Hepatocyte (in vitro differentiated cells): ENCODE measurements around the gene RBM38. TPM values are rescaled to one million over a fixed set of nuclear protein-coding genes. Genes with fewer than 3 reads are reported as not detected.

Source experiments
- DNase-seq: peaks from one replicate; pipeline ENCODE4 v3.0.0-alpha.2; 2016; ENCODE audit warnings: low spot score
- H2AFZ ChIP-seq: fragments of 200-600 bp; sonication (generic); 2 replicates; pipeline ENCODE4 v1.6.0; 2016; ENCODE audit warnings: antibody characterized with exemption, mild to moderate bottlenecking
- H3K27ac ChIP-seq: fragments of 200-600 bp; sonication (generic); 2 replicates; pipeline ENCODE4 v1.5.1; 2016; ENCODE audit warnings: mild to moderate bottlenecking
- H3K27me3 ChIP-seq: fragments of 200-600 bp; sonication (generic); 2 replicates; pipeline ENCODE4 v1.6.1; 2016
- H3K36me3 ChIP-seq: fragments of 200-600 bp; sonication (generic); replicated peaks from 2 replicates; pipeline ENCODE4 v1.5.1; 2016; ENCODE audit warnings: low read depth; ENCODE audit not compliant: insufficient read depth
- H3K4me1 ChIP-seq: fragments of 200-600 bp; sonication (generic); 2 replicates; pipeline ENCODE4 v1.5.1; 2016; ENCODE audit warnings: mild to moderate bottlenecking, moderate library complexity; ENCODE audit not compliant: insufficient read depth
- H3K4me2 ChIP-seq: fragments of 200-600 bp; sonication (generic); 2 replicates; pipeline ENCODE4 v1.6.0; 2016
- H3K4me3 ChIP-seq: fragments of 200-600 bp; sonication (generic); 2 replicates; pipeline ENCODE4 v1.5.1; 2016; ENCODE audit warnings: mild to moderate bottlenecking
- H3K79me2 ChIP-seq: fragments of 200-600 bp; sonication (generic); 2 replicates; pipeline ENCODE4 v1.6.0; 2017; ENCODE audit warnings: mild to moderate bottlenecking
- H3K9me2 ChIP-seq: fragments of 200-600 bp; sonication (generic); replicated peaks from 2 replicates; pipeline ENCODE4 v1.6.0; 2017; ENCODE audit warnings: mild to moderate bottlenecking; ENCODE audit not compliant: insufficient read depth
- H3K9me3 ChIP-seq: fragments of 200-600 bp; sonication (generic); 2 replicates; pipeline ENCODE4 v1.5.1; 2016; ENCODE audit warnings: low read depth, mild to moderate bottlenecking
- H4K20me1 ChIP-seq: fragments of 200-600 bp; sonication (generic); 2 replicates; pipeline ENCODE4 v1.6.0; 2016; ENCODE audit warnings: mild to moderate bottlenecking; ENCODE audit not compliant: insufficient read depth, poor library complexity, severe bottlenecking
- CTCF ChIP-seq: fragments of 200-600 bp; sonication (generic); IDR thresholded peaks from 2 replicates; pipeline ENCODE4 v1.5.1; 2016; ENCODE audit warnings: antibody characterized with exemption, mild to moderate bottlenecking; ENCODE audit not compliant: poor library complexity
- EZH2 ChIP-seq: fragments of 200-600 bp; sonication (generic); IDR thresholded peaks from 2 replicates; pipeline ENCODE4 v1.6.1; 2016; ENCODE audit warnings: antibody characterized with exemption, mild to moderate bottlenecking, borderline replicate concordance
- EZH2phosphoT487 ChIP-seq: fragments of 200-600 bp; sonication (generic); IDR thresholded peaks from one replicate; pipeline ENCODE4 v1.6.1; 2018; ENCODE audit warnings: antibody characterized with exemption, mild to moderate bottlenecking, low read depth, moderate library complexity; ENCODE audit not compliant: unreplicated experiment, severe bottlenecking
- WGBS: methylation state at CpG from one replicate; pipeline ENCODE4 v1.1.6; 2016; ENCODE audit warnings: low lambda C conversion rate; ENCODE audit errors: missing lambda C conversion rate; 5-methylcytosine and 5-hydroxymethylcytosine counted together
- polyA plus RNA-seq: library from polyadenylated mRNA; unstranded; fragments of >200 nt; fragmentation: Nextera tagmentation; extraction: Ambion mirVana; gene quantifications from 2 replicates; pipeline ENCODE4 v1.2.1, GENCODE V29; 2016
- total RNA-seq: library from RNA; depleted of rRNA; stranded (reverse); fragments of >200 nt; gene quantifications from 2 replicates; pipeline ENCODE4 v1.2.3, GENCODE V29; 2014

Gene RBM38
- total and polyA plus RNA-seq, 2 experiments from 2014 or later, result 16.1 to 19.6 TPM

- Histone ChIP-seq H3K27ac (no peak overlapping the region), H3K79me2 (no peaks in the 10 kb centered on the region), H2AFZ (no peak overlapping the region), H3K36me3 (no peaks in the 10 kb centered on the region), H3K27me3 (no peaks in the 10 kb centered on the region), H3K4me1 (peaks cover 10% of the 10 kb centered on the region), H3K4me2 (no peak overlapping the region), H3K4me3 (no peak overlapping the region), H3K9me3 (no peaks in the 10 kb centered on the region), H3K9me2 (no peaks in the 10 kb centered on the region), H4K20me1 (no peaks in the 10 kb centered on the region)
- DNase-seq, result no peak
- WGBS, result 96% methylated on average over 29 of the region's 29 CpGs
- TF ChIP-seq CTCF, result no peak
- TF ChIP-seq EZH2, result no peak
- no peak for TF ChIP-seq EZH2phosphoT487
Measured at GRCh38 chr20:57384953-57385761, 6.0 kb upstream of the RBM38 start.

GRCh38 chr20:57385940-57386339, 5.3 kb upstream of the RBM38 start:
- no peaks in the 10 kb centered on the region for H3K27me3 ChIP-seq
- H4K20me1 ChIP-seq, result no peaks in the 10 kb centered on the region
- peaks cover 10% of the 10 kb centered on the region for H3K4me1 ChIP-seq
- no peaks in the 10 kb centered on the region for H3K79me2 ChIP-seq
- H2AFZ ChIP-seq, result no peak overlapping the region
- no peak for DNase-seq
- TF ChIP-seq EZH2phosphoT487, result no peak
- TF ChIP-seq EZH2, result no peak
- TF ChIP-seq CTCF, result no peak
- no peak overlapping the region for H3K27ac ChIP-seq
- no peak overlapping the region for H3K4me3 ChIP-seq
- no peaks in the 10 kb centered on the region for H3K36me3 ChIP-seq
- no peak overlapping the region for H3K4me2 ChIP-seq
- no peaks in the 10 kb centered on the region for H3K9me2 ChIP-seq
- no peaks in the 10 kb centered on the region for H3K9me3 ChIP-seq
- 93% methylated on average over 6 of the region's 6 CpGs for WGBS

GRCh38 chr20:57386762-57387161, 4.4 kb upstream of the RBM38 start:
- no peaks in the 10 kb centered on the region for H3K36me3 ChIP-seq
- no peaks in the 10 kb centered on the region for H3K27me3 ChIP-seq
- no peaks in the 10 kb centered on the region for H3K9me2 ChIP-seq
- H3K79me2 ChIP-seq, result no peaks in the 10 kb centered on the region
- H3K9me3 ChIP-seq, result no peaks in the 10 kb centered on the region
- H4K20me1 ChIP-seq, result no peaks in the 10 kb centered on the region
- WGBS, result 96% methylated on average over 4 of the region's 4 CpGs
- H3K4me2 ChIP-seq, result no peak overlapping the region
- H3K27ac ChIP-seq, result no peak overlapping the region
- no peak for DNase-seq
- TF ChIP-seq EZH2 (no peak), EZH2phosphoT487 (no peak), CTCF (no peak)
- H3K4me1 ChIP-seq, result peaks cover 10% of the 10 kb centered on the region
- no peak overlapping the region for H2AFZ ChIP-seq
- no peak overlapping the region for H3K4me3 ChIP-seq
